ENCODE measurements around the gene SNAP25. TPM values are rescaled to one million over a fixed set of nuclear protein-coding genes. Genes with fewer than 3 reads are reported as not detected.

SNAP25 gene
- total RNA-seq, 1 experiment from 2014 or later = not detected

- Histone ChIP-seq H3K4me3 (no peak overlapping the region), H3K4me1 (replicated peaks; ENCODE audit: insufficient read depth) (no peaks in the 10 kb centered on the region), H3K27ac (no peak overlapping the region), H4K20me1 (ENCODE audit: insufficient read depth) (no peaks in the 10 kb centered on the region), H3K4me2 (no peak overlapping the region), H3K36me3 (ENCODE audit: low read depth) (no peaks in the 10 kb centered on the region), H3K27me3 (ENCODE audit: insufficient read depth, low read depth) (no peaks in the 10 kb centered on the region), H3F3A (ENCODE audit: insufficient read depth, low read depth) (no peaks in the 10 kb centered on the region), H2AFZ (no peak overlapping the region), H3K79me2 (ENCODE audit: low read depth) (no peaks in the 10 kb centered on the region), H3K9me2 (ENCODE audit: insufficient read depth) (no peaks in the 10 kb centered on the region), H3K9me3 (ENCODE audit: insufficient read depth, low read depth) (no peaks in the 10 kb centered on the region)
- BruUV-seq (replicated peaks) = no TSS peak
- no peak for DNase-seq
- intact Hi-C loops (cut with micrococcal nuclease; ENCODE audit: unreplicated experiment) = no loop called here
- TF ChIP-seq EZH2 (IDR thresholded peaks at IDR 0.05; ENCODE audit: low read depth) (no peak), CTCF (conservative IDR thresholded peaks at IDR 0.05) (peak; percentile 52)
- ChIA-PET POLR2A (ENCODE audit: unreplicated experiment) (no interaction called here), CTCF (no interaction called here)
These were observed 38.9 kb upstream of the SNAP25 start for GRCh38 chr20:10179574-10180298.

- Histone ChIP-seq H3K4me2 (no peak overlapping the region), H4K20me1 (ENCODE audit: insufficient read depth) (no peaks in the 10 kb centered on the region), H3K9me2 (ENCODE audit: insufficient read depth) (no peaks in the 10 kb centered on the region), H3F3A (ENCODE audit: insufficient read depth, low read depth) (no peaks in the 10 kb centered on the region), H3K79me2 (ENCODE audit: low read depth) (no peaks in the 10 kb centered on the region), H3K27me3 (ENCODE audit: insufficient read depth, low read depth) (no peaks in the 10 kb centered on the region), H2AFZ (no peak overlapping the region), H3K27ac (no peak overlapping the region), H3K4me1 (replicated peaks; ENCODE audit: insufficient read depth) (no peaks in the 10 kb centered on the region), H3K4me3 (no peak overlapping the region), H3K9me3 (ENCODE audit: insufficient read depth, low read depth) (no peaks in the 10 kb centered on the region; the same call in 1 of the 2 replicates), H3K36me3 (ENCODE audit: low read depth) (no peaks in the 10 kb centered on the region)
- intact Hi-C loops (cut with micrococcal nuclease; ENCODE audit: unreplicated experiment) = no loop called here
- no peak for DNase-seq
- CTCF ChIA-PET = no interaction called here
- POLR2A ChIA-PET (ENCODE audit: unreplicated experiment) = no interaction called here
- TF ChIP-seq CTCF (conservative IDR thresholded peaks at IDR 0.05) (no peak), EZH2 (IDR thresholded peaks at IDR 0.05; ENCODE audit: low read depth) (no peak)
- no TSS peak for BruUV-seq (replicated peaks)
These were observed 37.9 kb upstream of the SNAP25 start for GRCh38 chr20:10180651-10181235.

GRCh38 chr20:10185741-10186558 lies 32.7 kb upstream of the SNAP25 start:
- Histone ChIP-seq H3K4me1 (replicated peaks; ENCODE audit: insufficient read depth) (0 out of 2 replicates have a peak, but pooled peaks cover 11% of the 10 kb centered on the region), H2AFZ (no peak overlapping the region), H3K4me3 (no peak overlapping the region), H3K79me2 (ENCODE audit: low read depth) (no peaks in the 10 kb centered on the region), H3K4me2 (no peak overlapping the region), H4K20me1 (ENCODE audit: insufficient read depth) (no peaks in the 10 kb centered on the region), H3F3A (ENCODE audit: insufficient read depth, low read depth) (no peaks in the 10 kb centered on the region), H3K36me3 (ENCODE audit: low read depth) (no peaks in the 10 kb centered on the region), H3K9me3 (ENCODE audit: insufficient read depth, low read depth) (no peaks in the 10 kb centered on the region; the same call in 1 of the 2 replicates), H3K27ac (no peak overlapping the region), H3K27me3 (ENCODE audit: insufficient read depth, low read depth) (no peaks in the 10 kb centered on the region), H3K9me2 (ENCODE audit: insufficient read depth) (no peaks in the 10 kb centered on the region)
- ChIA-PET POLR2A (ENCODE audit: unreplicated experiment) (interaction anchor here (0.6 kb wide), 1 partner anchor 201 kb away, joined by 3 read pairs; no protein-coding TSS in a partner anchor), CTCF (no interaction called here)
- DNase-seq = no peak
- intact Hi-C loops (cut with micrococcal nuclease; ENCODE audit: unreplicated experiment) = no loop called here
- TF ChIP-seq CTCF (conservative IDR thresholded peaks at IDR 0.05) = no peak
- TF ChIP-seq EZH2 (IDR thresholded peaks at IDR 0.05; ENCODE audit: low read depth) = no peak
- no TSS peak for BruUV-seq (replicated peaks)

Data from PC-9 (cell line).